Brain pericyte (primary cell): ENCODE measurements around the gene TRAPPC8.

Source experiments
- DNase-seq: peaks from one replicate; pipeline ENCODE4 v3.0.0-alpha.2; 2012; ENCODE audit warnings: low read depth, low spot score

TRAPPC8 gene

DNA sequence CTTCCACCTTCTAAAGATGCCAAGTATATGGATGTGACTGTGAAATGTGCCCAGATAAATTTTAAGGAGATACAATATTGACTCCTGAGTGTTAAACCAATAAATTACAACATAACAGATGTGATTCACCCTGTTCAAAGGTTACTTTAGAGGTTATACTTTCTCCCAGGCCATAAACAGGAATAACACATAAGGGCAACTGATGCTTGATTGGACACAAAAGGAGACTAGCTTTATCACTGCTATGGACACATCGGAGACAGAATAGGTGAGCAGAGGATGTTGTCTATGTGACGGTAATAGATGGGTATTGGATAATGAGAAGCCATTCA lies 150.4 kb downstream of the TRAPPC8 start:
- DNase-seq: no peak

DNA sequence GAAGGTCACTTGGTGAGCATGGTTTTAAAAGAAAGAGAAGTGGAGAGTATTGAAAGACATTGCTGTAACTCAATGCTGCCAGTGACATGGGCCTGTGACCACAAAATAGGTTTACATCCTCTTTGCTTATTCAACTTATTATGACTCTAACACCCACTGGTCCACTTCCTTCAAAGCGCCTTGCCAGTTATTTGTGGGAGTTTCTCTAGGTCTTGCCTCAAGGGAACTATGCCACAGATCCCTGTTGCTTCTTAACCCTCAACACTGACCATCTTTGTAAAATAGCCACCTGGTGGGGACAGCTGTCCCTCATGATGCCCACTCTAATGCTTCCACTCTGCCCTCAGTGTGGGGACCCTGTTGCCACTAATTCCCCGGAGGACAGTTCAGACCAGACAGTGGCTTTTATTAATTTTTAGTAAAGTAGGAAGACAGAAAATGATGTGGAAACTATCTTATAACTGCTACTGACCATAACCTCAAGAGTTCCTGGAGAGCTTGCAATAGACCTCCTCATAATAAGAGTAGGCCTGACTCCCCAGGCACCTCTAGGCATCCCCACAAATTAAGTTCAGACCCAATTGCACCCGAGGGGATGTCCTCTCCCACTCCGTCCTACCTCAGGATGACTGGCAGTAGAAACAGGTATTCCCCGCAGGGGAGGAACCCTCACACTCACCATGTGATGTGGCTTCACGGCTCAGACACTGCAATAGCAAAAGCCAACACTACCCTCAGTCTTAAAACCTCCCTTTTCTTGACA lies 150.9 kb downstream of the TRAPPC8 start:
- DNase-seq: no peak

DNA sequence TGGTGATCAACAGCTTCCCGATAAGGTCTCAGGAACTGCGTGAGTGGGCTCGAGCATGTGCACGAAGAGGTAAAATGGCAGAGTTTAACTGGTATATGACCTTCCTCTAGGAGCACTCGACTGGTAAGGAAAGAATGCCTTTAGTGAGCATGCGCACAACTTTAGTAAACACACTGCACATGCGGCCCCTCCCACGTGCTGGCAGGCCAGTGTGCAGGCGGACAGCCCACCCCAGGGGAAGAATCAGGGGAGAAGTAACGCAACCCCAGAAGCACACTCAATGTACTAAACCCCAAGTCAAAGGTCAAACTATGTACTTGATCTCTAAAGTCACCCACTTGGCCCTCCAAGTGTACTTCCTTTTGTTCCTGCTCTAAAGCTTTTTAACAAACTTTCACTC lies 153.5 kb downstream of the TRAPPC8 start:
- no peak for DNase-seq

DNA sequence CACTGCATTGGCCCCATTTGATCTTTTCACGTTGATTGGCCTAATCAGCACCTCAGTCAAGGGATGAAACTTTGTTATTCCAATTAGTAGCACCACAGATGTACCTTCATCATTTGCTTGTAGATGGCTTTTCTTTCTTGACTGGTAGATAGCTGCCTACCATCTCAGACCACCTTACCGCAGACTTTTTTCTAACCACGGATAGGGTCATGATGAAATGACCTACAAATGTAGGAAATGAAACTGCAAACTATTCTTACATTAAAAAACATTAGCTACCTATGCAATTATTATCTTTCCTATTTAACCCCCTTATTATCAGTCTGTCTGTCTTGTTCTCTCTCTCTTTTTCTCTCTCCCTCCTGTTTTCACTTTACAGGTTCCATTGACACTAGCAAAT lies 159.9 kb downstream of the TRAPPC8 start:
- DNase-seq: no peak
